Activated naive CD4-positive, alpha-beta T cell treated with anti-CD3 and anti-CD28 coated beads for 36 hours (primary cell): Measurements from ENCODE around the gene COL4A4. TPM values are rescaled to one million over a fixed set of nuclear protein-coding genes. Genes with fewer than 3 reads are reported as not detected.
"Not testable (repeated sequence)": the region's sequence is repeated elsewhere in the genome, so short reads cannot be mapped to it uniquely, and the experiment has no call there.

ENCODE experiments used
- CTCF ChIA-PET: fragments of 350-600 bp; sonication (Branson Sonifier 250); formaldehyde crosslinking; loops from one replicate; lab custom pipeline; 2021; ENCODE audit warnings: antibody characterized with exemption; lab: Charles Lee
- DNase-seq: peaks from one replicate; pipeline ENCODE4 v3.0.0-alpha.2; 2020
- H3K27ac Mint-ChIP-seq: one replicate; pipeline ENCODE4 v1.8.0; 2021; ENCODE audit warnings: mild to moderate bottlenecking, mixed read lengths
- H3K27me3 Mint-ChIP-seq: one replicate; pipeline ENCODE4 v1.8.0; 2021; ENCODE audit warnings: low read depth, mixed read lengths
- H3K36me3 Mint-ChIP-seq: one replicate; pipeline ENCODE4 v1.8.0; 2021; ENCODE audit warnings: low read depth, mixed read lengths
- H3K4me1 Mint-ChIP-seq: one replicate; pipeline ENCODE4 v1.8.0; 2021; ENCODE audit warnings: low read depth, mixed read lengths
- H3K4me3 Mint-ChIP-seq: one replicate; pipeline ENCODE4 v1.8.0; 2021; ENCODE audit warnings: mild to moderate bottlenecking, moderate library complexity, mixed read lengths
- H3K9me3 Mint-ChIP-seq: one replicate; pipeline ENCODE4 v1.8.0; 2021; ENCODE audit warnings: mixed read lengths
- intact Hi-C: fragments of 100-400 bp; cut with micrococcal nuclease; formaldehyde crosslinking; loops from one replicate; pipeline ENCODE4 v1.15.1; 2023
- total RNA-seq, 2 experiments: library from RNA; stranded (reverse); gene quantifications; one replicate each; pipeline ENCODE4 v1.2.3, GENCODE V29; 2021

The COL4A4 gene
- total RNA-seq, 2 experiments from 2014 or later: not detected

DNA sequence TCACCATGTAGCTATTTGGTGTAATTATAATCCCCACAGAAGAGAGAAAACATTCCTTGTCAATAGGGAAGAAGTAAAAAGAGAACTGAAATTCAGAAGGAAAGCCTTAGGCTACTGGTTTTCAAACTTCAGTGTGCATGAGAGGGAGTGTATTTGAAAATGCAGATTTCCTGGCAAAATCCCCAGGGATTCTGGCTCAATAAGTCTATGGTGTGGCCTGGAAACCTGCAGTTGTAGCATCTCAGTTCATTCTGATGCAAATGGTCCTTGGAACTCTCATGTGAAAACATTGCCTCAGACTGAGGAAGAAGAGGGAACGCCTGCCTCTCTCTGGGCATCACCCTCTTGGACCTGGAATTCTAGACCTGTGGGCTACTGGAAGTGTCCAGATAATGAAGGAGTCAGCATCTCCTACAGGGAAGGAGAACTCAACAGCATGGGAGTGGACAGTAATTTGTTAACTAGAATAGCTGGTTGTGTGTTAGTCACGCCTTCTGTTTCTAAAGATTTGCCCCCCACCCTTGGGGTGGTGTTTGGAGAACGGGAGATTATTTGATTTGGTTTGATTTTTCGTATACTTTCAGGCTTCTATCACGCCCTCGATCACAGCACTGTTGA is 21.7 kb upstream of the COL4A4 start:
- CTCF ChIA-PET: interaction anchor here (1.0 kb wide), 1 partner anchor 19 kb away, joined by 3 read pairs; no protein-coding TSS in a partner anchor
- Mint-ChIP-seq H3K4me3 (no peak overlapping the region), H3K9me3 (no peaks in the 10 kb centered on the region), H3K27ac (no peak overlapping the region), H3K4me1 (no peaks in the 10 kb centered on the region), H3K36me3 (no peaks in the 10 kb centered on the region), H3K27me3 (peaks cover 12% of the 10 kb centered on the region)
- intact Hi-C loops: no loop called here
- no peak for DNase-seq

DNA sequence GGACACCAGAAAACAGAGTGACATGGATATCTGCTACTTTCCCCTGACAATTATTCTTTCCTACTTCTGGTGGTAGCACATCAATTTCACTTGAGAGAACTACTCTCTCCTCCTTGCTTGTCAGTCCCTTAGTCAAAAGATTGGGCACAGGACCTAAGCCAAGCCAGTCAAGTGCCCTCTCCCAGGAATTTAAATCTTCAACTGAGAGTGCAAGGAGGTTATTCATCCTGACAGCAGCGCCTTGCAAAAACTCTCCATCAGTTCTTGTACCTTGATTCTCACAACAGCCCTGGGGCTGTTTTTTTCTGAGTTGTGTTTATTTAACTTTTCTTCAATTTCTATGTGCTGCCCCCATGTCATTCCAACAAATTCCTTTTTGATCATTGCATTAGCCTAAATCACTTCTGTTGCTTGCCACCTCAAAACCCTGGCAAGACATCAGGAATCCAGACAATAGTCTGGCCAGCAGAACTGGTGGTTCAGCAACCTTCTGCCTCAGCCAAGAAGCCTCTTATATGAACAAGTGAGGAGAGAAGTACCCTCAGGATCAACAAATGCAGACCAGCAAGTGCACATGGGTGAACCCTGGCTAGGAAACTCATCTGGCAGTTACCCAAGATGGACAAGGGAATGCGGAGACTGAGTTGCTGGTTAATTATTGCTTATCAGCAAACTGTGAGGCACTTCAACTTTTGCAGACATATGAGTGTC is 19.8 kb upstream of the COL4A4 start:
- CTCF ChIA-PET: no interaction called here

DNA sequence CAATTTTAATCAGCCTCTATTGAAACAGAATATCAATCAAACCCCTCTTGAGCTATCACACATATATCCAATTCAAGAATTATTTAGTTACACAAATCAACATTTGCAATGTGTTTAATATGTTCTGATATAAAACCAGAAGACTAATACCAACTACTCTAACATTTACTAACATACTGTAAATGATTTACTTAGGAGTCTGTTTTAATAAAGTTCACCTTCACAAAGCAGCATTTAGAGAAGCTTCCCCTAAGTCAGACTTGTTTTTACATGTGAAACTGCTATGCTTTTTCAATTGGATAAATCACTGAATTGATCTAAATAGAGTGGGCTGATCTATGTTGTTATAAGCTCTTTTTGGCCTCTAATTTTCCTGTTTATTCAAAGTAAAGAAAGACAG is 18.8 kb upstream of the COL4A4 start:
- Mint-ChIP-seq H3K4me1 (no peaks in the 10 kb centered on the region), H3K27me3 (peaks cover 2% of the 10 kb centered on the region), H3K27ac (no peak overlapping the region), H3K36me3 (no peaks in the 10 kb centered on the region), H3K9me3 (no peaks in the 10 kb centered on the region), H3K4me3 (no peak overlapping the region)
- DNase-seq: no peak
- intact Hi-C loops: no loop called here
- CTCF ChIA-PET: interaction anchor here (0.7 to 0.8 kb wide), 2 partner anchors 9 to 99 kb away, joined by 3 to 4 read pairs; no protein-coding TSS in a partner anchor

More for the DNA sequence above, 19.8 kb upstream of the COL4A4 start:
- H3K27me3 Mint-ChIP-seq: peaks cover 4% of the 10 kb centered on the region
- H3K4me3 Mint-ChIP-seq: no peak overlapping the region
- no peak for DNase-seq
- H3K4me1 Mint-ChIP-seq: no peaks in the 10 kb centered on the region
- intact Hi-C loops: no loop called here
- no peak overlapping the region for H3K27ac Mint-ChIP-seq
- no peaks in the 10 kb centered on the region for H3K9me3 Mint-ChIP-seq
- H3K36me3 Mint-ChIP-seq: no peaks in the 10 kb centered on the region

DNA sequence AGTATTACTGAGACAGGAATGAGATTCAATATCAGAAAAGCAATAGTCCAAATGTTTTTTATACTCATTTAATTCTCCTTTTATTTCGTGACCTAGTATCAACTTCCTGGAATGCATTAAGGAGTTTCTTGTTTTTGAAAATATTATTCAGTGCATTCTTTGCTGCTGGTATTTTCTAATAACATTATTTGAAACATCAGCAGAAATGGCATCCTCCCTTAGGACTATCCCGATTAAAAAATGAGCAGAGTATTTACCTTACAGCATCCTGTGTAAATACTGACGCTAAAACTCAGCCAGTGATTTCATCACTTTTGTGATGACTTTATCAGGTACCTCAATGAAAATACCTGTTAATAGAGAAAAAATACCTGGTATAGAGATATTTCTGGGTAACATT is 16.8 kb upstream of the COL4A4 start:
- CTCF ChIA-PET: no interaction called here
- no peak for DNase-seq
- Mint-ChIP-seq H3K27ac (no peak overlapping the region), H3K4me3 (no peak overlapping the region), H3K4me1 (no peaks in the 10 kb centered on the region), H3K36me3 (no peaks in the 10 kb centered on the region), H3K9me3 (no peaks in the 10 kb centered on the region), H3K27me3 (peaks cover under 1% of the 10 kb centered on the region)
- intact Hi-C loops: no loop called here

DNA sequence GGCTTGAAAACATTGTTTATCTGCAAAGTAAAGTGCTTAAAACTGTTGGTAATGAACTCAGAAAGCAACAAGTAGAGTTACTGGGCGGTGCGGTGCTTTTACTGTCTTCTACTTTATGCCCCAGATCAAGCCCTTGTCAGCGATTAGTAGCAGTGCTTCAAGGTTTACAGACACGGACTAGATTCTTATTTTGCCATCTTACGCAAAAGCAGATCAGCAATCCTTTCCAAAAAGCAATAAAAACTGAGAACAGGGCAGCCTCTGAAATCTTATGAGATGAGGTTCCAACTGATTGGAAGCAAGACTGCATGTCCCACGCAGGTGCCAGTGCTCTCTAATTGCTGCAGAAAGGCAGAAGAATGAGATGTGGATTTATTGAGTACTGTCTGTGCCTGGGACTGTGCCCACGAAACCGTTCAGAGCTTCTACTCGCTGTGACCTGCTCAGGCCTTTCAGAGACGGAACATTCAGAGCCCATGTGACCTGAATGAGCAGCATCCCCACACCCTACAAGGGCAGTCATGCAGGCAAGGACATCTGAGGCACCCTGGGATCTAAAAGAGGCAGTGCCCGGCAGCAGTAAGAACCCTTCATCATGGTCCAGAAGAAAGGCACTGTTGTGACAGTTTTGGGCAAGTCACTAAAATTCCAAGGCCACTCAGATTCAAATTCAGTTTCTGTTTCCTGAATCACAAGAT is 16.1 kb upstream of the COL4A4 start:
- CTCF ChIA-PET: no interaction called here
- Mint-ChIP-seq H3K4me3 (no peak overlapping the region), H3K27ac (no peak overlapping the region), H3K4me1 (no peaks in the 10 kb centered on the region), H3K9me3 (no peaks in the 10 kb centered on the region), H3K27me3 (no peaks in the 10 kb centered on the region), H3K36me3 (no peaks in the 10 kb centered on the region)
- no peak for DNase-seq
- intact Hi-C loops: no loop called here

DNA sequence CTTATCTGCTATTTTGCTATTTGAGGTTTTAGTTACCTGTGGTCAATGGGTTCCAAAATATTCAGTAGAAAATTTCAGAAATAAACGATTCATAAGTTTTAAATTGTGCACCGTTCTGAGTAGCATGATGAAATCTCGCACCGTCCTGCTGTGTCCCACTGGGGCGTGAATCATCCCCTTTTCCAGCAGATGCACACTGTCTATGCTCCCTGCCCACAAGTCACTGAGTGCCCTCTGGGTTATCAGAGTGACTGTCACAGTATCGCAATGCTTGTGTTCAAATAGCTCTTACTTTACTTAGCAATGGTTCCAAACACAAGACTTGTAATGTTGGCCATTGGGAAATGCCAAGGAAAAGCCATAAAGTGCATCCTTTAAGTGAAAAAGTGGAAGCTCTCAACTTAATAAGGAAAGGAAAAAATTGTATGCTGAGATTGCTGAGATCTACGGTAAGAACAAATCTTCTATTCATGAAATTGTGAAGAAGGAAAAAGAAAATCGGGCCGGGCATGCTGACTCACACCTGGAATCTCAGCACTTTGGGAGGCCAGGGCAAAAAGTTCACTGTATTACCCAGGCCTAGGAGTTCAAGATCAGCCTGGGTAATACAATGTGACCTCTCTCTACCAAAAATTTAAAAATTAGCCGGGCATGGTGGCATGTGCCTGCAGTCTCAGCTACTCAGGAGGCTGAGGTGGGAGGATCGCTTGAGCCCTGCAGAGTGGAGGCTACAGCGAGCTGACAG is 13.8 kb upstream of the COL4A4 start:
- intact Hi-C loops: no loop called here
- H3K27me3 Mint-ChIP-seq: no peaks in the 10 kb centered on the region
- H3K4me3 Mint-ChIP-seq: no peak overlapping the region
- no peak for DNase-seq
- CTCF ChIA-PET: interaction anchor here (0.6 to 0.7 kb wide), 2 partner anchors 27 to 102 kb away, joined by 3 read pairs; no protein-coding TSS in a partner anchor
- H3K36me3 Mint-ChIP-seq: no peaks in the 10 kb centered on the region
- H3K27ac Mint-ChIP-seq: no peak overlapping the region
- no peaks in the 10 kb centered on the region for H3K9me3 Mint-ChIP-seq
- no peaks in the 10 kb centered on the region for H3K4me1 Mint-ChIP-seq

DNA sequence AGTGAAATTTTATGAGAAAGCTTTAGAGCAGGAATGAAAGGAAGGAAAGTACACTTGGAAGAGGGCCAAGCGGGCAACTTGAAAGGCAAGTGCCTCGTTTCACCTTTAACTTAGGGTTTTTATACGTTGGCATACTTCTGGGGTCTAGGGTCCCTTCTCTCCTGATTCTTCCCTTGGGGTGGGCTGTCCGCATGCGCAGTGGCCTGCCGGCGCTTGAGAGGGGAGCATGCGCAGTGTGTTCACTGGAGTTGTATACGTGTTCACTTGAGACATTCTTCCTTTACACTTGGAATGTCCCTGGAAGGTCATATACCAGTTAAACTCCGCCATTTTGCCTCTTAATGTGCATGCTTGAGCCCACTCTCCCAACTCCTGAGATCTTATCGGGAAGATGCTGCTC is 7.8 kb upstream of the COL4A4 start:
- intact Hi-C loops, DNase-seq, H3K36me3 Mint-ChIP-seq, H3K4me1 Mint-ChIP-seq, H3K4me3 Mint-ChIP-seq, H3K9me3 Mint-ChIP-seq, H3K27ac Mint-ChIP-seq, H3K27me3 Mint-ChIP-seq: not testable (repeated sequence)
- CTCF ChIA-PET: interaction anchor here (0.7 kb wide), 1 partner anchor 350 kb away, joined by 3 read pairs; no protein-coding TSS in a partner anchor

DNA sequence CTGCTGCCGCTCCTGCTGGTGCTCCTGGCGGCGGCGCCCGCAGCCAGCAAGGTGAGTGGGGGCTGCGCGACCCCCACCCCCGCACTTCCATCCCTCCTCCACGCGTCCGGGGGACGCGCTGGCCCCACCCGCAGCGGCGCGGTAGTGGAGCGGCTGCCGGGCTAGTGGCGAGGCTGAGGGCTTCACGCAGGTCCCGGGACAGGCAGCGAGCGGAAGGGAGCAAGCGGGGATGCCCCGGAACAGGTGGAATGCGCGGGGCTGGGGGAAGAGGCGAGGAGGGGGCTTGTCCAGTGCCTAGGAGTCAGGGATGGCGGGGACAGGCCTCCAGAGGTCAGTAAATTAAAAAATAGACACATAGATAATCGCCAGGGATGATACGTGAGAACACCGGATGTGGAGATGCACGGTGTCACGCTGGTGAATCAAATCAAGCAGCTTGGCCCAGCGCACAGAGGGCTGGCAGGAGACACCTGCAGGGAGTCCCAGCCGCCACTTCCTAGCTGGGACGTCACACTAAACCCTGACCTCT is 822 bp upstream of the COL4A4 start:
- CTCF ChIA-PET: no interaction called here
- Mint-ChIP-seq H3K4me3 (peak overlapping the region; percentile 56), H3K4me1 (peaks cover 4% of the 10 kb centered on the region), H3K27me3 (peaks cover 56% of the 10 kb centered on the region), H3K9me3 (no peaks in the 10 kb centered on the region), H3K27ac (no peak overlapping the region), H3K36me3 (no peaks in the 10 kb centered on the region)
- intact Hi-C loops: no loop called here
- peak; percentile 62 for DNase-seq

DNA sequence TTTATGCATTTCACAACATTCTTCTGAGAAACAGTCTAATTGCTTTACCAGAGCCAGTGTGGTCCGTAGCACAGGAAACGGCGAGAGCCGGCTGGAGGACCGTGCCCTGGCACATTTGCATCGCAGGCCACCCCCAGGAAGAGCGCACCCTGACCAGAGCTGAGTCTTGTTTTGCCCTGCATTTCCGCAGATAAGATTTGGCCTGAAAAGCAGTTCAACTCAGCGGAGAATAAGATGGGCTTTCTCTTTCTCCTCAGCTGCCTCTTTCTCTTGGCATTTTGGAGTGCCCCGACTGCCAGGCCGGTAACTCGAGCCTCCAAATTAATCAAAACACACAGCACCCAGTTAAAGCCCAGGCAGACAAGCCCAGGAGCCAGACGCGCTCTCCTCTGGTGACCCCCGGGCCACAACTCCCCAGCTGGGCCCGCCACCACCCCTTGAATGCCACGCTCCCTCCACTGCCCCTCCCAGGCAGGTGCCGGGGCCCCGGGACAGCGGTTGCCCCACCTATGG is 464 bp downstream of the COL4A4 start:
- no peak for DNase-seq
- H3K4me3 Mint-ChIP-seq: peak overlapping the region; percentile 41
- H3K27ac Mint-ChIP-seq: no peak overlapping the region
- peaks cover 5% of the 10 kb centered on the region for H3K9me3 Mint-ChIP-seq
- no peaks in the 10 kb centered on the region for H3K36me3 Mint-ChIP-seq
- CTCF ChIA-PET: no interaction called here
- H3K27me3 Mint-ChIP-seq: peaks cover 64% of the 10 kb centered on the region
- intact Hi-C loops: no loop called here
- H3K4me1 Mint-ChIP-seq: peaks cover 4% of the 10 kb centered on the region

DNA sequence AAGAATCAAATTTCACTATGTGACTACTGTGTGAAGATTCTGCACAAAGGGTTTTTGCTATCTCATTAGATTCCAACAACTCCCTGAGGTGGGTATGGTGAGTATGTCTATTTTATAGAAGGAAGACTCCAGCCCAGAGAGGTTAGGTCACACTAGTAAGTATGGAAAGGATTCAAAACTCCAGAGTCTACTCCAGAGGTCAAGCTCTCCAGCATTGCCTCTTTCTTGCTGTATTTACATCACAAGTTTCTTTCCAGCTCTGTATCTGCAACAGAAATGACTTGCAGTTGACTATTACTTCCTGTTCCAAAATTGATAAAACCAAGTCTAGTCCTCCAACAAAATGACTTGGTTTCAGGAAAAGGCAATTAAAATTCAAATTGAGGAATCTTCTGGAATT is 2.1 kb downstream of the COL4A4 start:
- H3K27me3 Mint-ChIP-seq: peaks cover 67% of the 10 kb centered on the region
- no peak overlapping the region for H3K27ac Mint-ChIP-seq
- CTCF ChIA-PET: interaction anchor here (0.7 kb wide), 1 partner anchor 605 kb away, joined by 3 read pairs; no protein-coding TSS in a partner anchor
- no peaks in the 10 kb centered on the region for H3K36me3 Mint-ChIP-seq
- intact Hi-C loops: no loop called here
- peaks cover 5% of the 10 kb centered on the region for H3K9me3 Mint-ChIP-seq
- DNase-seq: no peak
- peaks cover 4% of the 10 kb centered on the region for H3K4me1 Mint-ChIP-seq
- no peak overlapping the region for H3K4me3 Mint-ChIP-seq

DNA sequence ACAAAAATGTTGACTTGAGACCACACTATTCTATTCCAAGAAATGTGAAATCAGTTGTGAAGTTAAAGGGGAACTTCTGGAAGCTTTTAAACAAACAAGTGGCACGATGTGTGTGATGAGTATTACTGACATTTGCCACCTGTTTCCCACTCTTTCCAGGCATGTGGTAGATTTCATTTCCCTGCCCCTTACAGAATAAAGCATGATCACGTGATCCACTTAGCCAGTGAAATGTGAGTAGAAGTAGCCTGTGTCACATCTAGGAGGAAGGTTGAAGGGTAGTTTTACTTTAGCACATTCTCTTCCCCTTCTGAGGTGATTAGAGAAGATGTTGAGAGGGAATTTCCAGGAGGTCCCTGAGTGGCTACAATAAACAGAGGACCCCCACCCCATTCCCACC is 3.8 kb downstream of the COL4A4 start:
- Mint-ChIP-seq H3K36me3 (no peaks in the 10 kb centered on the region), H3K9me3 (peaks cover 5% of the 10 kb centered on the region), H3K27ac (no peak overlapping the region), H3K27me3 (peaks cover 58% of the 10 kb centered on the region), H3K4me1 (peaks cover 4% of the 10 kb centered on the region), H3K4me3 (no peak overlapping the region)
- no peak for DNase-seq
- CTCF ChIA-PET: no interaction called here
- intact Hi-C loops: no loop called here
